RWPE2 (cell line): Measurements from ENCODE around the gene DDX47.
"Not testable (repeated sequence)": the region's sequence is repeated elsewhere in the genome, so short reads cannot be mapped to it uniquely, and the experiment has no call there.

Source experiments
- ATAC-seq: fragments of 200-7000 bp; cut with Tn5 transposase; 3 replicates; pipeline ENCODE4 v1.9.1; 2021; ENCODE audit warnings: low read depth
- DNase-seq: peaks from one replicate; pipeline ENCODE4 v3.0.0-alpha.2; 2020; ENCODE audit warnings: low spot score
- H3K27ac ChIP-seq: fragments of 450-650 bp; 2 replicates; pipeline ENCODE4 v1.5.1; 2017; ENCODE audit warnings: mild to moderate bottlenecking; ENCODE audit not compliant: poor library complexity, severe bottlenecking
- H3K27me3 ChIP-seq: fragments of 250-450 bp; sonication (Bioruptor Pico); 2 replicates; pipeline ENCODE4 v1.5.1; 2021; ENCODE audit warnings: mild to moderate bottlenecking, moderate library complexity; ENCODE audit not compliant: insufficient read depth, poor library complexity, severe bottlenecking
- H3K36me3 ChIP-seq: fragments of 250-450 bp; sonication (Bioruptor Pico); 2 replicates; pipeline ENCODE4 v1.5.1; 2020; ENCODE audit warnings: low read depth, mild to moderate bottlenecking, moderate library complexity
- H3K4me1 ChIP-seq: fragments of 250-450 bp; sonication (Bioruptor Pico); 2 replicates; pipeline ENCODE4 v1.5.1; 2021; ENCODE audit warnings: mild to moderate bottlenecking, moderate library complexity; ENCODE audit not compliant: insufficient read depth, poor library complexity, severe bottlenecking
- H3K4me3 ChIP-seq: fragments of 250-450 bp; sonication (Bioruptor Pico); 2 replicates; pipeline ENCODE4 v1.5.1; 2021; ENCODE audit warnings: mild to moderate bottlenecking, moderate library complexity; ENCODE audit not compliant: severe bottlenecking
- H3K9me3 ChIP-seq: fragments of 250-450 bp; sonication (Bioruptor Pico); 2 replicates; pipeline ENCODE4 v1.5.1; 2021; ENCODE audit warnings: mild to moderate bottlenecking, moderate library complexity; ENCODE audit not compliant: severe bottlenecking
- CTCF ChIP-seq: fragments of 450-650 bp; IDR thresholded peaks from one replicate; pipeline ENCODE4 v1.5.1; 2017; ENCODE audit warnings: mild to moderate bottlenecking, moderate library complexity; ENCODE audit not compliant: poor library complexity, severe bottlenecking

Gene DDX47

GRCh38 chr12:12819752-12820311 lies 6.7 kb downstream of the DDX47 start:
- ATAC-seq = peak; percentile 92
- peaks cover 56% of the 10 kb centered on the region for H3K36me3 ChIP-seq
- DNase-seq = no peak
- no peaks in the 10 kb centered on the region for H3K9me3 ChIP-seq
- H3K27ac ChIP-seq = peak overlapping the region; percentile 88
- peaks cover 41% of the 10 kb centered on the region for H3K4me1 ChIP-seq
- H3K4me3 ChIP-seq = no peak overlapping the region
- H3K27me3 ChIP-seq = no peaks in the 10 kb centered on the region
- no peak for TF ChIP-seq CTCF

- Histone ChIP-seq H3K4me1 (peaks cover 41% of the 10 kb centered on the region), H3K27ac (peak overlapping the region; percentile 88), H3K36me3 (peaks cover 56% of the 10 kb centered on the region)
- H3K9me3 ChIP-seq, H3K27me3 ChIP-seq, ATAC-seq, DNase-seq, H3K4me3 ChIP-seq: not testable (repeated sequence)
Observed at GRCh38 chr12:12820376-12820775, 7.2 kb downstream of the DDX47 start.

- no peaks in the 10 kb centered on the region for H3K27me3 ChIP-seq
- H3K36me3 ChIP-seq = peaks cover 60% of the 10 kb centered on the region
- H3K9me3 ChIP-seq = no peaks in the 10 kb centered on the region
- H3K27ac ChIP-seq = peak overlapping the region; percentile 88
- no peak overlapping the region for H3K4me3 ChIP-seq
- no peak for DNase-seq
- no peak for ATAC-seq
- no peak for TF ChIP-seq CTCF
- peaks cover 41% of the 10 kb centered on the region for H3K4me1 ChIP-seq
Observed at GRCh38 chr12:12821975-12822374, 8.8 kb downstream of the DDX47 start.

DNA sequence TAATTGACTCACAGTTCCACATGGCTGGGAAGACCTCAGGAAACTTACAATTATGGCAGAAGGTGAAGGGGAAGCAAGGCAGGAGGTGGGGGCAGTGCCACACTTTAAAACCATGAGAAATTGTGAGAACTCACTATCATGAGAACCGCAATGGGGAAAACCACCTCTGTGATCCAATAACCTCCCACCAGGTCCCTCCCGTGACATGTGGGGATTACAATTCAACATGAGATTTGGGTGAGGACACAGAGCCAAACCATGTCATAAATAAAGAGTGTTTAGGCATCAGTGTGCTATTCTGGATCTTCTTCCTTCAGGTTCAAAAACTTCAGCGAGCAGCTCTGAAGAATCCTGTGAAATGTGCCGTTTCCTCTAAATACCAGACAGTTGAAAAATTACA lies 9.7 kb downstream of the DDX47 start:
- peak overlapping the region; percentile 88 for H3K27ac ChIP-seq

GRCh38 chr12:12823300-12823699 lies 10.2 kb downstream of the DDX47 start:
- Histone ChIP-seq H3K27me3 (no peaks in the 10 kb centered on the region), H3K36me3 (peaks cover 71% of the 10 kb centered on the region), H3K27ac (peak overlapping the region; percentile 88), H3K9me3 (no peaks in the 10 kb centered on the region), H3K4me1 (peaks cover 41% of the 10 kb centered on the region), H3K4me3 (no peak overlapping the region)
- DNase-seq (no peak), ATAC-seq (peak; percentile 45)
- no peak for TF ChIP-seq CTCF

More for the DNA sequence above, 9.7 kb downstream of the DDX47 start:
- Histone ChIP-seq H3K27me3 (no peaks in the 10 kb centered on the region), H3K4me3 (no peak overlapping the region), H3K4me1 (peaks cover 41% of the 10 kb centered on the region), H3K36me3 (peaks cover 67% of the 10 kb centered on the region), H3K9me3 (no peaks in the 10 kb centered on the region)
- no peak for TF ChIP-seq CTCF
- DNase-seq (no peak), ATAC-seq (no peak)
